HG03439 (cell line): ENCODE data around the gene ZDHHC11B.
"Not testable (repeated sequence)": the region's sequence is repeated elsewhere in the genome, so short reads cannot be mapped to it uniquely, and the experiment has no call there.

Experiments used
- ATAC-seq: cut with Tn5 transposase; IDR thresholded peaks from one replicate; pipeline ENCODE4 v1.9.1; 2021; ENCODE audit warnings: mild to moderate bottlenecking, moderate library complexity; ENCODE audit not compliant: unreplicated experiment

The ZDHHC11B gene

DNA sequence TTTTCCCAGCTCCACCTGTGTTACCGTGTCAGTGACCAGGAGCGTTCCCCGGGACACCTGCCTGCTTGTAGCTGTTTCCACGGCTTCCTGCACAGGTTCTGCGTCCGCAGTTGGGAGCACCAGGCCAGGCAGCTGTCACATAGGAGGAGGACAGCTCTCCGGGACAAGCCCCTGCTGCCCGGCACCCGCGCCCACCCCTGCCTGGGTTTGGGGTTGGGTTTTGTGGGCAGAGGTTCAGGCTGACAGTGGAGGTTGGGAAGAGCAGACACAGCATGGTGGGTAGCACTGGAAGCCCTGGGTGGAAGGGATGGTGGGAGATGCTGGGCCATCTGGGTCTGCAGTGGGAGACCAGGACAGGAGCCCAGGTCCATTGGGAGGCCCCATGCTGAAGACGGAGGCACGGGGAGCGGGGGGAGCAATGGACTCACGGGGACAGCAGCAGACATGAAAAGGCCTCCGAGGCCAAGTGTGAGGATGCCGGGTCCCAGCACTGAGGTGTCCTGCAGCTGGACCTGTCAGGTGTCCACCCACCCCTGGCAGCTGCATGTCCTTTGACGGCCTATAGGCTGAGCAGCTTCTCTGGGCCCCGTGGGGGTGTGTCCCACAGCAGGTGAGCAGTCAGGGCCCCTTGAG lies 2.8 kb upstream of the ZDHHC11B start:
- ATAC-seq = not testable (repeated sequence)

GRCh38 chr5:785181-785705 lies 714 bp upstream of the ZDHHC11B start:
- peak; percentile 24 for ATAC-seq

- not testable (repeated sequence) for ATAC-seq
Measured at GRCh38 chr5:783881-784427, 575 bp downstream of the ZDHHC11B start.

DNA sequence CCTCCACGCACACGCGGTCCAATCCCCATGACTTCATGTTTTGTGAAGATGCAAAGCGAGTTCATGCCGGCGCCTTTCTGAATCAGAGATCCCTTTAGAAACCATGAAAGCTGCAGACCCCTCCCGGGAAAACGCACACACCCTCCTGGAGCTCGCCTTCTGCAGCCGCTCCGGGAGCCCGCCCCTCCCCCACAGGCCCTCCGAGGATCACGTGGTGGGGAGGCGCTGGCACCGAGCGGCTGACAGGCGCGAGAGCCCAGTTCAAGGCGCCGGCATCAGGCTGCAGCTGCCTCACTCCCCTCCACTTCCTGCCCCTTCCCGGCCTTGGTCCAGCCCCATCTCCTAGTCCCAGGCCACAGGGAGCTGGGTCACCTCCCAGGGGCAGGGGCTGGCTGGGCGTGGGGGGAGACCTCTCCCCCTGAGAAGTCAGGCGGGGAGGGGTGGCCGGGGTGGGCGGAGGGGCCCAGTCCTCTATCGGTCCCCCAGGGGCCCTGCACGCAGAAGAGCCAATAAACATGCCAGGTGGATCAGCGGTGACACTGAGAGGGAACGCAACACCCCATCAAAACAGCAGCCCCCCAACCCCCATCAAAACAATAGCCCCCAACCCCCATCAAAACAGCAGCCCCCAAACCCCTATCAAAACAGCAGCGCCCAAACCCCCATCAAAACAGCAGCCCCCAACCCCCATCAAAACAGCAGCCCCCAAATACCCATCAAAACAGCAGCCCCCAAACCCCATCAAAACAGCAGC lies 1.3 kb downstream of the ZDHHC11B start:
- ATAC-seq = not testable (repeated sequence)

DNA sequence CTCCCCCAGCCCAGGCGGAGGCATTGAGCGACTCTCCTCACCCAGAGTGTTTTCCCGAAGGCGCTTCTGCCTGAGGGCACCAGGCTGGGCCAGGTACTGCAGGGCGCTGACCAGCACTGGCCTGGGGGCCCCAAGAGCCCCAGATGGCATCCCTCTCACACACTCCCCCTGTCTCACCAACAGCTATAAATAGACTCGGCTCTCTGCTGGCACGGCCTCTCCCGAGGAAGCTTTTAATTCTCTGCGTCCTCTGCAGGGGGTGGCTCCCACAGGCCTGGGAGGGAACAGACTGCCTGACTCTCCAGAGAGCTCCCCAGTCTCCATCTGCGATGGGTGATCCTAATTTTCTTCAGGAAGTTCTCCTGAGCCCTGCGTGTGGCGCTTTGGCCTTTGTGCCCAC lies 2.2 kb downstream of the ZDHHC11B start:
- not testable (repeated sequence) for ATAC-seq

DNA sequence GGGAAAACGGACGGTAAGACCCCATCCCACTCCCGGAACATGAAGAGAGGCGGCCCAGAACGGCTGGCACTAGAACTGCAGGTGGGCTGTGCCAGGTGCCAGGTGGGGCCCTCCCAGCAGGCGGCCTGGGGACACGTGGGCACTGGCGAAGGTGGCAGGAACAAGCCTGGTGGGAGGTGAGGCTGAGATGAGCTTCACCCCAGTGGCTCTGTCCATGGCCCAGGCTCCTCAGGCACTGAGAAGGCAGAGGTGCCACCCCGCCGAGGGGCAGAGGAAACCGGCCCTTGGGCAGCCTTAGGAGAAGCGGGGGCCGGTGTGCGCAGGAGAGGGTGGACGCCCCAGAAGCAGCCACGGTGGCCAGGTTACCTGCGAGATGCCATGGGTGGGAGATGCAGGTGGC lies 4.0 kb downstream of the ZDHHC11B start:
- ATAC-seq = not testable (repeated sequence)

GRCh38 chr5:778967-779366 lies 5.6 kb downstream of the ZDHHC11B start:
- not testable (repeated sequence) for ATAC-seq

DNA sequence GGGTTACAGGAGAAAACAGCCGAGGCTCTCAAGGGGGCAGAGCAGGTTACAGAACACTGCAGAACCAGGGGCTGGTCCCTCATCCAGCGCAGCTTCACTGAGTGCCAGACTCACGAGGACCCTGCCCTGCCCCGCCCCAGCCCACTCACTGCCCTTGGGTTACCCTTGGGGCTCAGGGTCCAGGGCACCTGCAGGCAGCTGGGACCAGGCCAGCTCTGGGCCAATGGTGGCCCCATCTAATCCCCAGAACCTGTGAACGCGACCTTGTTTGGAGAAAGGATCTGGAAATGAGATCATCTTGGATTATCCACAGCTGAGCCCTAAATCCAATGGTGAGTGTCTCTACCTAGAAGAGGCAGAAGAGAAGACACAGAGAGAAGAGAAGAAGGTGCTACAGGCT lies 6.1 kb downstream of the ZDHHC11B start:
- ATAC-seq = not testable (repeated sequence)

GRCh38 chr5:777756-778161 lies 6.8 kb downstream of the ZDHHC11B start:
- no peak for ATAC-seq

DNA sequence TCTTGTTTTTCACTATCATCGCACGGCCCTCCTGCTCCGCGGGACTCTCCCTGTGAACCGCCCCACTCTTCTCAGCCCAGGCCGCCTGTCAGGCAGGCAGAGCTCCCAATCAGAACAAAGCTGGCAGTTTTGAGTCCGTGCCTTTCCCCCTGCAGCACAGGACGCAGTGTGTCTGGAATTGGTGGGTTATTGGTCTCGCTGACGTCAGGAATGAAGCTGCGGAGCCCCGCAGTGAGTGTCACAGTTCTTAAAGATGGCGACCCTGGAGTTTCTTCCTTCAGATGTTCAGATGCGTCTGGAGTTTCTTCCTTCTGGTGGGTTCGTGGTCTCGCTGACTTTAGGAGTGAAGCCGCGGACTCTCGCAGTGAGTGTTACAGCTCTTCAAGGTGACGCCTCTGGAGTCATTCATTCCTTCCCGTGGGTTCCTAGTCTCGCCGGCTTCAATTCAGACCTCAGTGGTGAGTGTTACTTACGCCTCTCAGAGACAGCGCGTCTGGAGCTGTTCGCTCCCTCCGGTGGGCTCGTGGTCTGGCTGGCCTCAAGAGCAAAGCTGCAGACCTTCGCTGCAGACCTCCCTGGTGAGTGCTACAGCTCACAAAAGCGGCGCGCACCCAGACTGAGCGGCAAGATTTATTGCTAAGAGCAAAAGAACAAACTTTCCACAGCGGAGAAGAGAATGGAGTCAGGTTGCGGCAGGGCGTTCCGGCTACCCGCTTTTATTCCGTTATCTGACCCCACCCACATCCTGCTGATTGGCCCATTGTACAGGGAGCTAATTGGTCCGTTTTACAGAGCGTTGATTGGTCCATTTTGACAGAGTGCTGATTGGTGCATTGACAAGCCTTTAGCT lies 7.4 kb downstream of the ZDHHC11B start:
- no peak for ATAC-seq

- ATAC-seq = no peak
Measured at GRCh38 chr5:775961-776861, 8.3 kb downstream of the ZDHHC11B start.

GRCh38 chr5:775595-775960 lies 9.0 kb downstream of the ZDHHC11B start:
- ATAC-seq = not testable (repeated sequence)

GRCh38 chr5:774854-775505 lies 9.5 kb downstream of the ZDHHC11B start:
- ATAC-seq = not testable (repeated sequence)

- ATAC-seq = not testable (repeated sequence)
Measured at GRCh38 chr5:774304-774703, 10.2 kb downstream of the ZDHHC11B start.

GRCh38 chr5:773517-774264 lies 10.8 kb downstream of the ZDHHC11B start:
- ATAC-seq = no peak

DNA sequence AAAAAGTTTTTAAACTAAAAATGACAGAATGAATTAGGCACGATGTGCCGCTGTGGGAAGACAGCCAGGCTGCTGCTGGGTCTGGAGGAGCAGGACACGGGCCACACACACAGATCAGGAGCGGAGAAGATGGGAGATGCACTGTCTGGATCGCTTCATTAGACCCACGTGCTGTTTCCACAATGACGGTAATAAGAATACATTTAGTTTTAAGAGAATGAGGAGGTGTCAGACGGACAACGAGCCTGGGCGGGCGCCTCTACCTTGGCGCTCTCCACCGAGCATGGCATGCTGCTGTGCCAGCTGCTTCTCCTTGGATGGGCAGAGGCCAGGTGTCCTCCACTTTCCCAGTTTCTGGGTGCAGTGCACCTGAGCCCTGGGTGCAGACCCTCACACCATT lies 11.6 kb downstream of the ZDHHC11B start:
- not testable (repeated sequence) for ATAC-seq

- not testable (repeated sequence) for ATAC-seq
Measured at GRCh38 chr5:772547-772890, 12.0 kb downstream of the ZDHHC11B start.

GRCh38 chr5:771841-772546 lies 12.5 kb downstream of the ZDHHC11B start:
- not testable (repeated sequence) for ATAC-seq
